ENCODE data around the gene C19orf67.

C19orf67 gene

DNA sequence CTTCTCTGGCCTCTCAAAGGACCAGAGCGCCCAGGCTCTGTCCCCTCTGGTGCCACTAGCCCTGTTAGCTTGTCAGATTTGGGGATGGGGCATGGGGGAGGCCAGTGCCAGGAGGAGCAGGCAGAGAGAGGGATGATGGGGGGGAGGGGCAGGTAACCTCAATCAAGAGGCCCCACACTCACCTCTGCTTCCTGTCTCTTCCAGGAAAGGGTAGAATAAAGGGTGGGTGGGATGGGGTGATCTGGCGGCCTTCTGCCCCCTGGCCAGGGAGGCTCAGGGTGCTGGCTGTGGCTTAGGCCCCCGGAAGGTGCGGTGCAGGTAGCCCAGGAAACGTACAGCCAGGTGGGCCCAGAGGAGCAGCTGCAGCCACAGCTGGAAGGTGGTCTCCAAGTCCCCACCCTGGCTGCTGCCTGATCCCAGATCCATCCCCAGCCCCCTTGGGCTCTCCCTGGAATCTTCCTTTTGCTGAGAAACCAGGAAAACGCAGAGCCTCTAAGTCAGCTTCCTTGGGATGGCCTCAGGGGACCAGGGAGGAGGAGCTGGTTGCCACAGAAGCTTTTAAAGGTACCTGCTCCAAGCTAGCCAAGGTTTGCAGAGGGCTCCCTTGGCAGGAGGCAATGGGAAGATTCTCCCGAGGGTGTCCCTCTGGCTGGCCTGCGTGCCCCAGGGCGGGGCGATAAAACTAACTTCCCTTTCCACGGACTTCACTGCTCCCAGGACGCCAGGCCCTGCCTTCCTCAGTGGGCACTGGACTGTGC lies 26.6 kb upstream of the C19orf67 start:
- Histone ChIP-seq H3K27ac (no peak overlapping the region), H3K4me3 (ENCODE audit: low read depth, low read length) (no peak overlapping the region), H3K27me3 (replicated peaks) (no peaks in the 10 kb centered on the region), H3K36me3 (replicated peaks) (no peaks in the 10 kb centered on the region)
- in situ Hi-C loops (cut with HindIII; ENCODE audit: low pct_ligation_motif_present, low sequenced_read_pairs) = no loop called here
- no peak for DNase-seq
- no peak for TF ChIP-seq CTCF (IDR thresholded peaks at IDR 0.05; ENCODE audit: low read depth, low read length, missing control alignments)

DNA sequence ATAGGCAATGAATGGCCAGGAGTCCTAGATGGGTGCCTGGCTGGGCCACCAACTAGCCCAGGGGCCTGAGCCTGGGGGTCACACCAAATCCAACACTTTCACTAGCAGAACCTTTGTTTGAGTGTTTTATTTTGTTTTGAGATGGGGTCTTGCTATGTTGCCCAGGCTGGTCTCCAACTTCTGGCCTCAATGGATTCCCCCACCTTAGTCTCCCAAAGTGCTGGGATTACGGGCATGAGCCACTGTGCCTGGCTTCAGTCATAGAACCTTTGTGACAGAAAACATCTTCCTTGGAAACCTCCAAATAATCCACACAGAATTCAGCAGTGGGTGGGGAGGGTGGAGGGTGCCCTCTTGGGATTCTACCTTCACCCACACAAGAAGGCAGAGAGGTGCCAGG lies 25.9 kb upstream of the C19orf67 start:
- no peak overlapping the region for H3K27ac ChIP-seq
- H3K36me3 ChIP-seq (replicated peaks) = peaks cover 2% of the 10 kb centered on the region
- no peak for TF ChIP-seq CTCF (IDR thresholded peaks at IDR 0.05; ENCODE audit: low read depth, low read length, missing control alignments)
- no peak for DNase-seq
- in situ Hi-C loops (cut with HindIII; ENCODE audit: low pct_ligation_motif_present, low sequenced_read_pairs) = no loop called here
- no peak overlapping the region for H3K4me3 ChIP-seq (ENCODE audit: low read depth, low read length)
- H3K27me3 ChIP-seq (replicated peaks) = no peaks in the 10 kb centered on the region

DNA sequence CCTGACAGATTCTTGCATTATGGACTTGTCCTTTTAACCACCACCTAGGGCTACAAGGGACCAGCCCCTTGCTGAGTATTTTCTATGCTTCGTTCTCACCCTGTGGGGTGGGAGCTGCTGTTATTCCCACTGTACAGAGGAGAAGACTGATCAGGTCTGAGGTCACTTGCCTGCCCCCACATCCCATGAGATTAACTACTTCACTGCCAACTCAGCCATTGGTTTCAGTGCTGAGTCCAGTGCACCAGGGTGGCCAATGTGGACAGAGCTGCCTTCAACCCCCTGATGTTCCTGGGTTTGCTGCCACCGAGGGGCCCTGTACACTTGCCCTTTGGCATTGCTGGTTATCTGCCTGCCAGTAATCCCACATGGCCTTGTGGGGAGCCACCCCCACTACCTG lies 25.1 kb upstream of the C19orf67 start:
- in situ Hi-C loops (cut with HindIII; ENCODE audit: low pct_ligation_motif_present, low sequenced_read_pairs) = no loop called here
- DNase-seq = no peak
- no peaks in the 10 kb centered on the region for H3K27me3 ChIP-seq (replicated peaks)
- no peak overlapping the region for H3K27ac ChIP-seq
- no peak for TF ChIP-seq CTCF (IDR thresholded peaks at IDR 0.05; ENCODE audit: low read depth, low read length, missing control alignments)
- H3K4me3 ChIP-seq (ENCODE audit: low read depth, low read length) = no peak overlapping the region
- peaks cover 10% of the 10 kb centered on the region for H3K36me3 ChIP-seq (replicated peaks)

GRCh38 chr19:14107581-14108461 lies 22.2 kb upstream of the C19orf67 start:
- in situ Hi-C loops (cut with HindIII; ENCODE audit: low pct_ligation_motif_present, low sequenced_read_pairs) = no loop called here
- peak; percentile 73 for DNase-seq
- Histone ChIP-seq H3K4me3 (ENCODE audit: low read depth, low read length) (no peak overlapping the region), H3K27me3 (replicated peaks) (no peaks in the 10 kb centered on the region), H3K36me3 (replicated peaks) (peaks cover 17% of the 10 kb centered on the region), H3K27ac (peak overlapping the region; percentile 25)
- TF ChIP-seq CTCF (IDR thresholded peaks at IDR 0.05; ENCODE audit: low read depth, low read length, missing control alignments) = no peak

DNA sequence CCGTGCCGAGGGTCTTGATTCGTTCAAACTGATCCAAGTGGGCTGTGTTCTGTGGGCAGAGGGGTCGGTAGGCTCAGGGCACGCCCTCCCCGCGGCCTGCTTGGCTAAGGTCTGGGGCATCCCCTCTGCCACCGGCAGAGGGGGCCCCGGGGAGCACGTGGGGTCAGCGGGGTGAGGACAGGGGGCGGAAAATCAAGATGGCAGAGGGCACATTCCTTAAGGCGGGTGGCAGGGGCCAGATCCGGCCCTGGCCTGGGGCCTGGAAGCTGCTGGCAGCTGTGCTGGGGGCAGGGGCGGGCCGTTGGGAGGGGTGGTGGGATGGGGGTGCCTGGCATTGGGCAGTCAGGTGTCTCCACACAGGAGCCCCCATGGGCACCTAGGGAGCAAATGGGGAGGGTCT lies 21.3 kb upstream of the C19orf67 start:
- DNase-seq = no peak
- in situ Hi-C loops (cut with HindIII; ENCODE audit: low pct_ligation_motif_present, low sequenced_read_pairs) = no loop called here
- no peaks in the 10 kb centered on the region for H3K27me3 ChIP-seq (replicated peaks)
- TF ChIP-seq CTCF (IDR thresholded peaks at IDR 0.05; ENCODE audit: low read depth, low read length, missing control alignments) = no peak
- no peak overlapping the region for H3K27ac ChIP-seq
- H3K36me3 ChIP-seq (replicated peaks) = peaks cover 27% of the 10 kb centered on the region
- no peak overlapping the region for H3K4me3 ChIP-seq (ENCODE audit: low read depth, low read length)

Data from brain microvascular endothelial cell (primary cell).